ENCODE measurements around the gene SLIT3. TPM values are rescaled to one million over a fixed set of nuclear protein-coding genes. Genes with fewer than 3 reads are reported as not detected.

SLIT3 gene
- total RNA-seq, 1 experiment from 2014 or later: 0.92 TPM

DNA sequence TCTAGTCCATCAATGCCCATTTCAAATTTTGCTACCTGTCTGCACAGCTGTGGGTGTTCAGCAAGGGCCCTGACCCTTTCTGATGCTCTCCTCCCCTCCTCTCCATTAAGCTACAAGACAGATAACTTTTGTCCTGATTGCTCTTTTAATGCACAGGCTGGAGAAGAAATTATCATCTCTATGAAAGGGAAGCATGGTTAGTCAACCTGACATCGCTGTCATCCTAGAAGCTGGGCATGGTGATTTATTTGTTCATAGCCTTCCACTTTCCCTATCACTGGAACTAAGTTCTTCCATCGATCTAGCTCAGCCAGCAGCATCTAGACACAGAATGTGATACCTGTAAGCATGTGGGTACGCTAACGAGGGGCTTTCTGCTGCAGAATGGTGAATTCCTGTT is 50.1 kb downstream of the SLIT3 start:
- no peaks in the 10 kb centered on the region for H3K9me3 ChIP-seq (ENCODE audit: control insufficient read depth, low read depth, low read length)
- H3K4me1 ChIP-seq (ENCODE audit: insufficient read depth, low read length): no peaks in the 10 kb centered on the region
- no peak overlapping the region for H2AFZ ChIP-seq (ENCODE audit: low read length)
- no peak overlapping the region for H3K18ac ChIP-seq (ENCODE audit: insufficient read length, low read depth, low read length)
- no CpG with 5 or more reads among the region's 4 CpGs for WGBS (ENCODE audit: extremely low coverage, insufficient read length, low lambda C conversion rate)
- H3K4me2 ChIP-seq (ENCODE audit: insufficient read depth, insufficient read length, low read length): no peak overlapping the region
- no peak overlapping the region for H3K4ac ChIP-seq (ENCODE audit: low read depth, low read length)
- no peaks in the 10 kb centered on the region for H3K79me2 ChIP-seq (ENCODE audit: insufficient read depth, low read length)
- no peaks in the 10 kb centered on the region for H3K27me3 ChIP-seq (ENCODE audit: insufficient read depth, low read length)
- H2AK5ac ChIP-seq (ENCODE audit: insufficient read length, low read length): no peak overlapping the region
- no peak overlapping the region for H2BK15ac ChIP-seq (ENCODE audit: low read depth, low read length)
- no peak overlapping the region for H3K9ac ChIP-seq (ENCODE audit: extremely low read depth, insufficient read length, low read length)
- H3T11ph ChIP-seq (ENCODE audit: low read length): no peak overlapping the region
- Mint-ChIP-seq H3K27me3 (ENCODE audit: low read depth) (peaks cover 21% of the 10 kb centered on the region), H3K4me3 (no peak overlapping the region), H3K27ac (no peak overlapping the region), H3K36me3 (ENCODE audit: insufficient read depth in 1 of 3, low read depth in 3 of 3) (no peaks in the 10 kb centered on the region), H3K9me3 (no peaks in the 10 kb centered on the region), H3K4me1 (no peaks in the 10 kb centered on the region)
- H3K14ac ChIP-seq (ENCODE audit: insufficient read depth, low read length): no peak overlapping the region
- no peak overlapping the region for H3K23ac ChIP-seq (ENCODE audit: insufficient read length, low read depth, low read length)
- H3K79me1 ChIP-seq (ENCODE audit: insufficient read depth, low read depth, low read length, poor library complexity, severe bottlenecking): no peaks in the 10 kb centered on the region
- no peaks in the 10 kb centered on the region for H3K23me2 ChIP-seq (ENCODE audit: insufficient read length, low read depth, low read length, poor library complexity, severe bottlenecking)
- TF ChIP-seq, protein P1, sequence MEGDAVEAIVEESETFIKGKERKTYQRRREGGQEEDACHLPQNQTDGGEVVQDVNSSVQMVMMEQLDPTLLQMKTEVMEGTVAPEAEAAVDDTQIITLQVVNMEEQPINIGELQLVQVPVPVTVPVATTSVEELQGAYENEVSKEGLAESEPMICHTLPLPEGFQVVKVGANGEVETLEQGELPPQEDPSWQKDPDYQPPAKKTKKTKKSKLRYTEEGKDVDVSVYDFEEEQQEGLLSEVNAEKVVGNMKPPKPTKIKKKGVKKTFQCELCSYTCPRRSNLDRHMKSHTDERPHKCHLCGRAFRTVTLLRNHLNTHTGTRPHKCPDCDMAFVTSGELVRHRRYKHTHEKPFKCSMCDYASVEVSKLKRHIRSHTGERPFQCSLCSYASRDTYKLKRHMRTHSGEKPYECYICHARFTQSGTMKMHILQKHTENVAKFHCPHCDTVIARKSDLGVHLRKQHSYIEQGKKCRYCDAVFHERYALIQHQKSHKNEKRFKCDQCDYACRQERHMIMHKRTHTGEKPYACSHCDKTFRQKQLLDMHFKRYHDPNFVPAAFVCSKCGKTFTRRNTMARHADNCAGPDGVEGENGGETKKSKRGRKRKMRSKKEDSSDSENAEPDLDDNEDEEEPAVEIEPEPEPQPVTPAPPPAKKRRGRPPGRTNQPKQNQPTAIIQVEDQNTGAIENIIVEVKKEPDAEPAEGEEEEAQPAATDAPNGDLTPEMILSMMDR (conservative IDR thresholded peaks at IDR 0.05): no peak
- no peak overlapping the region for H3K27ac ChIP-seq (ENCODE audit: insufficient read length, low read depth, low read length)
- no peak overlapping the region for H2BK20ac ChIP-seq (ENCODE audit: low read depth, low read length, poor library complexity, severe bottlenecking)
- no peak overlapping the region for H3K56ac ChIP-seq (ENCODE audit: insufficient read length, low read depth, low read length)
- H4K20me1 ChIP-seq (ENCODE audit: control insufficient read depth, insufficient read depth, insufficient read length): no peaks in the 10 kb centered on the region
- no peak overlapping the region for H4K8ac ChIP-seq (replicated peaks; ENCODE audit: insufficient read length, low read depth, low read length)
- H4K91ac ChIP-seq (ENCODE audit: insufficient read length, low read depth, low read length): no peak overlapping the region
- no peak overlapping the region for H2BK5ac ChIP-seq (ENCODE audit: insufficient read length, low read length)
- H2BK120ac ChIP-seq (ENCODE audit: low read depth, low read length, poor library complexity, severe bottlenecking): no peak overlapping the region
- H2BK12ac ChIP-seq (ENCODE audit: insufficient read length, low read depth, low read length): no peak overlapping the region
- no peak overlapping the region for H4K5ac ChIP-seq (ENCODE audit: insufficient read length, low read depth, low read length)
- no peak for DNase-seq
